Lower lobe of right lung (tissue), 2 donors: ENCODE results near the gene S100G. TPM values are rescaled to one million over a fixed set of nuclear protein-coding genes. Genes with fewer than 3 reads are reported as not detected.

ENCODE experiments used
- ATAC-seq, 2 donors: fragments of 200-7000 bp; cut with Tn5 transposase; one replicate each; pipeline ENCODE4 v1.9.1; 2020 to 2022; ENCODE audit warnings: mild to moderate bottlenecking in 2 of 2, moderate library complexity in 2 of 2
- DNase-seq: peaks from one replicate; pipeline ENCODE4 v3.0.0-alpha.2; 2020
- H3K27ac ChIP-seq: fragments of 200-600 bp; one replicate; pipeline ENCODE4 v1.8.0; 2022
- H3K27me3 ChIP-seq: fragments of 200-600 bp; one replicate; pipeline ENCODE4 v1.8.0; 2022; ENCODE audit warnings: low read depth
- H3K36me3 ChIP-seq: fragments of 200-600 bp; one replicate; pipeline ENCODE4 v1.8.0; 2022; ENCODE audit warnings: mild to moderate bottlenecking
- H3K4me1 ChIP-seq: fragments of 200-600 bp; one replicate; pipeline ENCODE4 v1.8.0; 2022
- H3K4me3 ChIP-seq: fragments of 200-600 bp; one replicate; pipeline ENCODE4 v1.8.0; 2022; ENCODE audit warnings: mild to moderate bottlenecking
- H3K9me3 ChIP-seq: fragments of 200-600 bp; one replicate; pipeline ENCODE4 v1.8.0; 2022
- intact Hi-C: fragments of 100-400 bp; cut with DNase I; formaldehyde crosslinking; loops from one replicate; pipeline ENCODE4 v1.11.0; 2022
- total RNA-seq: library from RNA; stranded (reverse); fragmentation: NEBNext Ultra II Directional; extraction: Animal tissue kit (Norgen Biotek cat#: 25700); gene quantifications from one replicate; pipeline ENCODE4 v1.2.1, GENCODE V29; 2021
- TF ChIP-seq, protein P1 (sequence below): fragments of 200-600 bp; IDR thresholded peaks from one replicate; pipeline ENCODE4 v1.8.0; 2022; ENCODE audit warnings: antibody characterized with exemption, mild to moderate bottlenecking
- donor health status: DM: no; HTN: yes; CAD: no; lungs with severe emphysema.

Gene S100G
- total RNA-seq, 1 donor from 2014 or later, result not detected

GRCh38 chrX:16638533-16638932 lies 11.4 kb upstream of the S100G start:
- no peak for DNase-seq
- ATAC-seq, result no peak
- no peaks in the 10 kb centered on the region for H3K27me3 ChIP-seq
- no peaks in the 10 kb centered on the region for H3K9me3 ChIP-seq
- H3K4me1 ChIP-seq, result no peaks in the 10 kb centered on the region
- TF ChIP-seq, protein P1, sequence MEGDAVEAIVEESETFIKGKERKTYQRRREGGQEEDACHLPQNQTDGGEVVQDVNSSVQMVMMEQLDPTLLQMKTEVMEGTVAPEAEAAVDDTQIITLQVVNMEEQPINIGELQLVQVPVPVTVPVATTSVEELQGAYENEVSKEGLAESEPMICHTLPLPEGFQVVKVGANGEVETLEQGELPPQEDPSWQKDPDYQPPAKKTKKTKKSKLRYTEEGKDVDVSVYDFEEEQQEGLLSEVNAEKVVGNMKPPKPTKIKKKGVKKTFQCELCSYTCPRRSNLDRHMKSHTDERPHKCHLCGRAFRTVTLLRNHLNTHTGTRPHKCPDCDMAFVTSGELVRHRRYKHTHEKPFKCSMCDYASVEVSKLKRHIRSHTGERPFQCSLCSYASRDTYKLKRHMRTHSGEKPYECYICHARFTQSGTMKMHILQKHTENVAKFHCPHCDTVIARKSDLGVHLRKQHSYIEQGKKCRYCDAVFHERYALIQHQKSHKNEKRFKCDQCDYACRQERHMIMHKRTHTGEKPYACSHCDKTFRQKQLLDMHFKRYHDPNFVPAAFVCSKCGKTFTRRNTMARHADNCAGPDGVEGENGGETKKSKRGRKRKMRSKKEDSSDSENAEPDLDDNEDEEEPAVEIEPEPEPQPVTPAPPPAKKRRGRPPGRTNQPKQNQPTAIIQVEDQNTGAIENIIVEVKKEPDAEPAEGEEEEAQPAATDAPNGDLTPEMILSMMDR, result no peak
- H3K27ac ChIP-seq, result no peak overlapping the region
- H3K4me3 ChIP-seq, result no peak overlapping the region
- peaks cover 7% of the 10 kb centered on the region for H3K36me3 ChIP-seq
- intact Hi-C loops, result no loop called here

- no peak overlapping the region for H3K4me3 ChIP-seq
- intact Hi-C loops, result no loop called here
- H3K27ac ChIP-seq, result no peak overlapping the region
- peaks cover 7% of the 10 kb centered on the region for H3K36me3 ChIP-seq
- no peaks in the 10 kb centered on the region for H3K9me3 ChIP-seq
- ATAC-seq (no peak), DNase-seq (no peak)
- TF ChIP-seq, protein P1, result no peak
- no peaks in the 10 kb centered on the region for H3K27me3 ChIP-seq
- no peaks in the 10 kb centered on the region for H3K4me1 ChIP-seq
Observed at GRCh38 chrX:16639966-16640365, 10.0 kb upstream of the S100G start.

DNA sequence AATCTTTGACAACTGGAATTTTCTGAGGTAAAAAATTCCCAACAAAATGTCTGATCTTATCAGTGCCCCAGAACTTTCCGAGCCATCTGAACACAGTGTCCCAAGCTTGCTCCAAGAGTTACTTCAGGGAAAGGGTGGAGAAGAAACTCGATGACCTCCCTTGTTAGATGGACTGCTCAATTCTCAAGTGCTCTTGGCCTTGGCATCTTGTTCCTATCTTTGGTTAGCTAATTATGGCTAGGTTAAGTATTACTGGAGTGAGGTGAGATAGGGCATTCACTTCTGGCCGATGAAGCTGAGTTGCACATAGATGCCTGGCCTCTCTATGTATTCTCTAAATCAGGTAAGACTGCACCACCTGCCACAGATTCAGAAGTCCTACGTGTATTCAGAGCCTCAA lies 9.1 kb upstream of the S100G start:
- intact Hi-C loops, result no loop called here
- DNase-seq (no peak), ATAC-seq (peak; percentile 56 to 77)
- Histone ChIP-seq H3K4me1 (no peaks in the 10 kb centered on the region), H3K36me3 (peaks cover 7% of the 10 kb centered on the region), H3K4me3 (no peak overlapping the region), H3K27ac (no peak overlapping the region), H3K27me3 (no peaks in the 10 kb centered on the region), H3K9me3 (no peaks in the 10 kb centered on the region)
- TF ChIP-seq, protein P1, result no peak

DNA sequence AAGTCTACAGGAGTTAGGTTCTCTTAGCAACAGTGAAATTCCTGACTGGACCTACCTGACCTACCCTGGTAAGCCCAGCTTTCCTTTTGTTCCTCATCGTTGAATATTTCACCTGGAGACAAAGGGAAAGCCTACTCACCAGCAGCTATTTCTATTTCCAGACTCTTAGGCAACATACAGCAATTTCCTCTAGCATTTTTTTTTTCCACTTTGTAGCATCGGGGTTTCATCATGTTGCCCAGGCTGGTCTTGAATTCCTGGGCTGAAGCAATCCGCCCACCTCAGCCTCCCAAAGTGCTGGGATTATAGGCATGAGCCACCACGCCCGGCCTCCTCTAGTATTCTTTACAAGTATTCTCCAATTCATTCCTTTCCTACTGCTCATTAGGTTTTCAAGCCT lies 6.8 kb upstream of the S100G start:
- Histone ChIP-seq H3K27me3 (no peaks in the 10 kb centered on the region), H3K27ac (no peak overlapping the region), H3K36me3 (no peaks in the 10 kb centered on the region), H3K4me3 (no peak overlapping the region), H3K4me1 (no peaks in the 10 kb centered on the region), H3K9me3 (no peaks in the 10 kb centered on the region)
- no peak for DNase-seq
- TF ChIP-seq, protein P1, result no peak
- ATAC-seq, result no peak
- intact Hi-C loops, result no loop called here

- no peaks in the 10 kb centered on the region for H3K27me3 ChIP-seq
- intact Hi-C loops, result no loop called here
- H3K27ac ChIP-seq, result no peak overlapping the region
- H3K36me3 ChIP-seq, result no peaks in the 10 kb centered on the region
- TF ChIP-seq, protein P1, result no peak
- H3K9me3 ChIP-seq, result no peaks in the 10 kb centered on the region
- ATAC-seq, result no peak
- no peak for DNase-seq
- no peaks in the 10 kb centered on the region for H3K4me1 ChIP-seq
- no peak overlapping the region for H3K4me3 ChIP-seq
Observed at GRCh38 chrX:16646366-16647138, 3.4 kb upstream of the S100G start.
